ENCODE results near the gene TTLL3.
"Not testable (repeated sequence)": the region's sequence is repeated elsewhere in the genome, so short reads cannot be mapped to it uniquely, and the experiment has no call there.

Gene TTLL3

DNA sequence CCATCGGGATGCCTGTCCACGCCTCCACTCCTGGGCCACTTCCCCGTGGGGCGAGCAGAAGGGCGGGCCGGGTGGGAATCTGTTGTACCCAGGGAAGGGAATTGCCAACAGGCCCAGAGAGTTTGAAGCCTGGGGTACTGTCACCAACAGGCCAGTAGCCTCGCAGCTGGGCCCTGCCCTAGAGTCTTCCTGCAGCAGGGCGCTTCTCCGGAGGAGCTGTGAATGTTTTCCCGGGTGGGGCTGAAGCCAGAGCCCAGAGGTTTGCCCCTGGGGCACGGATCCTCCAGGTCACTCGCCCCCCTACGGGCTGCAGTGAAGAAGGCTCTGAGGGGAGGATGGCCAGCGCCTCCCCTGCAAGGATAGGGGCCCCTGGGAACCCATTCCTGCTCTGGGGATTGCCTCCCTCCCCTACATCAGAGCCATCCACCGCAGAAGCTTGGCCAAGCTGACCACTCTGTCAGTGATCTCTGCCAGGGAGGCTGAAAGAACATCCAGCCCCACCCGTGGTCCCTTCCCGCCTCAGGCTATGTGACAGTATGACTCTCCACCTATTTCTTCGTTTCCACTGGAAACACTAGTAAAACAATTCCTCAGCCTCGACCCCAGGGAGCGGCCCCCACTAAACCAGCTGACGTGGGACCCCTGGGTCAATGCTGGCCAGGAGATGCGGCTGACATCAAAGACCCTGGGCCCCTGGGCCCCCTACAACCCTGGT, 53.2 kb downstream of the TTLL3 start:
- Histone ChIP-seq H3F3A (ENCODE audit: insufficient read depth) (no peaks in the 10 kb centered on the region), H2AFZ (ENCODE audit: low read depth, low read length, severe bottlenecking) (no peak overlapping the region), H3K79me2 (ENCODE audit: insufficient read depth, low read length) (no peaks in the 10 kb centered on the region), H4K20me1 (ENCODE audit: low read depth, low read length) (no peaks in the 10 kb centered on the region), H3K9me2 (replicated peaks; ENCODE audit: insufficient read depth, low read length) (no peaks in the 10 kb centered on the region), H3K27me3 (ENCODE audit: low read length) (no peaks in the 10 kb centered on the region), H3K9me3 (ENCODE audit: insufficient read depth, low read length) (no peaks in the 10 kb centered on the region), H3K36me3 (ENCODE audit: low read length) (no peaks in the 10 kb centered on the region), H3K4me2 (ENCODE audit: low read depth, low read length, poor library complexity, severe bottlenecking) (no peak overlapping the region), H3K27ac (ENCODE audit: low read depth, low read length) (no peak overlapping the region), H3K9ac (ENCODE audit: low read length) (no peak overlapping the region), H3K4me3 (ENCODE audit: insufficient read depth, low read length, poor library complexity, severe bottlenecking) (no peak overlapping the region)
- no peak for TF ChIP-seq EZH2phosphoT487 (conservative IDR thresholded peaks at IDR 0.05; ENCODE audit: low read length)
- no peak for TF ChIP-seq CTCF (IDR thresholded peaks at IDR 0.05; ENCODE audit: insufficient read depth, low read length, poor library complexity, severe bottlenecking)

DNA sequence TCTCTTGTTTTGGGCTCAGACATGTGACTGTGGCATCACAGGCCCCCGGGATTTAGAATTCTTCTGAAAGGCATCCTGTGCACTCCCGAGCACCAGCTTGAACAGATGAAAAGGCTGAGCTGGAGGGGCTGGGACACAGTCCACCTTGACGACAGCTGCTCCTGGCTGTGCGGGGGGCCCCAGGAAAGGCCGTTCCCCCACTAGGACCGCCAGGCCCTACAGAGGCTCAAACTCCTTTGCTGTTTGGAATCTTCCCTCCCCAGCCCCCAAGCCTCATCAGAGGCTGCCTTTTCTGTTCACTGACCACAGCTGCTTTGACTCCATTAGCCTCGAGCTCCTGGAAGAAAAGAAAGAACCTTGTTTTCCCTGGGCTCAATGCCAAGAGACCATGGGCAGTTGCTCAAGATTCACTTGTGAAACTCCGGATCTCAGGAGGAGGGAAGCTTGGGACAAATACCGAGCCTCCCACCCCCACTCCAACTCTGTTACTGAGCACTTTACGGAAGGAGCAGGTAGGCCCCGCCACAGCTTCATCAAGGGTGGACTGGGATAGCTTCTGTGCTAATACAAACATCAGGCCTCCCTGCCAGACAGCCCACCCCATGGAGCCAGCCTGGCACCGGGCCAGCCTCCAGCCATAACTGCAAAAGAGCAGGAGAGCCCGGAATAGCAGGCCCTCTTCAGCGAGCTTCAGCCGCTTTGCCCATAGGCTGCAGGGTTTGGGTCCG, 54.3 kb downstream of the TTLL3 start:
- Histone ChIP-seq H3K27ac (ENCODE audit: low read depth, low read length) (no peak overlapping the region), H4K20me1 (ENCODE audit: low read depth, low read length) (no peaks in the 10 kb centered on the region), H3K79me2 (ENCODE audit: insufficient read depth, low read length) (no peaks in the 10 kb centered on the region), H3K9me2 (replicated peaks; ENCODE audit: insufficient read depth, low read length) (no peaks in the 10 kb centered on the region), H3K9ac (ENCODE audit: low read length) (no peak overlapping the region), H3K27me3 (ENCODE audit: low read length) (no peaks in the 10 kb centered on the region), H3K9me3 (ENCODE audit: insufficient read depth, low read length) (no peaks in the 10 kb centered on the region), H3F3A (ENCODE audit: insufficient read depth) (no peaks in the 10 kb centered on the region), H2AFZ (ENCODE audit: low read depth, low read length, severe bottlenecking) (no peak overlapping the region), H3K4me3 (ENCODE audit: insufficient read depth, low read length, poor library complexity, severe bottlenecking) (no peak overlapping the region), H3K4me2 (ENCODE audit: low read depth, low read length, poor library complexity, severe bottlenecking) (no peak overlapping the region), H3K36me3 (ENCODE audit: low read length) (no peaks in the 10 kb centered on the region)
- TF ChIP-seq EZH2phosphoT487 (conservative IDR thresholded peaks at IDR 0.05; ENCODE audit: low read length) (no peak), CTCF (IDR thresholded peaks at IDR 0.05; ENCODE audit: insufficient read depth, low read length, poor library complexity, severe bottlenecking) (no peak)

- H3K79me2 ChIP-seq (ENCODE audit: insufficient read depth, low read length); H3F3A ChIP-seq (ENCODE audit: insufficient read depth); H3K27me3 ChIP-seq (ENCODE audit: low read length); H3K4me2 ChIP-seq (ENCODE audit: low read depth, low read length, poor library complexity, severe bottlenecking); H3K9me2 ChIP-seq (replicated peaks; ENCODE audit: insufficient read depth, low read length); H3K9me3 ChIP-seq (ENCODE audit: insufficient read depth, low read length); H3K27ac ChIP-seq (ENCODE audit: low read depth, low read length); H2AFZ ChIP-seq (ENCODE audit: low read depth, low read length, severe bottlenecking); H4K20me1 ChIP-seq (ENCODE audit: low read depth, low read length); H3K4me3 ChIP-seq (ENCODE audit: insufficient read depth, low read length, poor library complexity, severe bottlenecking); H3K9ac ChIP-seq (ENCODE audit: low read length); H3K36me3 ChIP-seq (ENCODE audit: low read length): not testable (repeated sequence)
These were observed 55.1 kb downstream of the TTLL3 start for GRCh38 chr3:9865125-9865637.

DNA sequence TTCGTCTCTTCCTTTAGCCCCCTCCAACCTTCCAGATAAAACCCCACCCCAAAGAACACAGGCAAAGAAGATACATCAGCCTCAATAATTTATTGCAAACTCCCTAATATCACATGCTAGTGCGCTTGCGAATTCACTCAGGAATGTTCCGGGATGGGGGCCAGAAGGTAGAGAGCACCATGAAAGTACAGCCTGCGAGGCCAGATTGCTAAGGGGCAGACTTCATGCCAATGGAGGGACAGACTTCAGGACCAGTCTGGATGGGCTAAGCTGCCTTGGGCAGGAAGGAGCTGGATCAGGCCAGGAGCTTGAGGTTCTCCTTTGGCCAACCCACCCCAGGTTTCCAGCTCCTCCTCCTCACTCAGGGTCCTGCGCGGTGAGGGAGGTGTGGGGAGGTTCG, 56.6 kb downstream of the TTLL3 start:
- H3K27ac ChIP-seq (ENCODE audit: low read depth, low read length) = no peak overlapping the region
- no peak overlapping the region for H3K9ac ChIP-seq (ENCODE audit: low read length)
- H3K9me2 ChIP-seq (replicated peaks; ENCODE audit: insufficient read depth, low read length) = no peaks in the 10 kb centered on the region
- no peaks in the 10 kb centered on the region for H3F3A ChIP-seq (ENCODE audit: insufficient read depth)
- H3K27me3 ChIP-seq (ENCODE audit: low read length) = no peaks in the 10 kb centered on the region
- no peaks in the 10 kb centered on the region for H3K36me3 ChIP-seq (ENCODE audit: low read length)
- H3K9me3 ChIP-seq (ENCODE audit: insufficient read depth, low read length) = no peaks in the 10 kb centered on the region
- no peak overlapping the region for H3K4me2 ChIP-seq (ENCODE audit: low read depth, low read length, poor library complexity, severe bottlenecking)
- H4K20me1 ChIP-seq (ENCODE audit: low read depth, low read length) = no peaks in the 10 kb centered on the region
- no peak overlapping the region for H3K4me3 ChIP-seq (ENCODE audit: insufficient read depth, low read length, poor library complexity, severe bottlenecking)
- no peak for TF ChIP-seq CTCF (IDR thresholded peaks at IDR 0.05; ENCODE audit: insufficient read depth, low read length, poor library complexity, severe bottlenecking)
- TF ChIP-seq EZH2phosphoT487 (conservative IDR thresholded peaks at IDR 0.05; ENCODE audit: low read length) = no peak
- H3K79me2 ChIP-seq (ENCODE audit: insufficient read depth, low read length) = no peaks in the 10 kb centered on the region
- H2AFZ ChIP-seq (ENCODE audit: low read depth, low read length, severe bottlenecking) = no peak overlapping the region

Measured in SU-DHL-6 (cell line).